ENCODE results near the gene ZNF764. TPM values are rescaled to one million over a fixed set of nuclear protein-coding genes. Genes with fewer than 3 reads are reported as not detected.
"Not testable (repeated sequence)": the region's sequence is repeated elsewhere in the genome, so short reads cannot be mapped to it uniquely, and the experiment has no call there.

ZNF764 gene
- total RNA-seq, 2 experiments from 2014 or later, result 9.7 to 10.4 TPM

GRCh38 chr16:30526137-30526822 is 31.9 kb downstream of the ZNF764 start, which contains the start of gene ZNF768:
Gene ZNF768, minus strand, starts transcription at chr16:30526566. Its CDS starts 153 bp downstream, at chr16:30526413.
- intact Hi-C loops (cut with micrococcal nuclease), result no loop called here
- Mint-ChIP-seq H3K27ac (peak within 1 kb of the TSS; percentile 67), H3K4me3 (peak within 1 kb of the TSS; percentile 74), H3K36me3 (ENCODE audit: low read depth) (peaks cover 10% of the 10 kb centered on the region), H3K9me3 (no peaks in the 10 kb centered on the region), H3K4me1 (ENCODE audit: low read depth) (peaks cover 32% of the 10 kb centered on the region), H3K27me3 (no peaks in the 10 kb centered on the region)
- DNase-seq (no peak), ATAC-seq (no peak)
- TF ChIP-seq, protein P1, sequence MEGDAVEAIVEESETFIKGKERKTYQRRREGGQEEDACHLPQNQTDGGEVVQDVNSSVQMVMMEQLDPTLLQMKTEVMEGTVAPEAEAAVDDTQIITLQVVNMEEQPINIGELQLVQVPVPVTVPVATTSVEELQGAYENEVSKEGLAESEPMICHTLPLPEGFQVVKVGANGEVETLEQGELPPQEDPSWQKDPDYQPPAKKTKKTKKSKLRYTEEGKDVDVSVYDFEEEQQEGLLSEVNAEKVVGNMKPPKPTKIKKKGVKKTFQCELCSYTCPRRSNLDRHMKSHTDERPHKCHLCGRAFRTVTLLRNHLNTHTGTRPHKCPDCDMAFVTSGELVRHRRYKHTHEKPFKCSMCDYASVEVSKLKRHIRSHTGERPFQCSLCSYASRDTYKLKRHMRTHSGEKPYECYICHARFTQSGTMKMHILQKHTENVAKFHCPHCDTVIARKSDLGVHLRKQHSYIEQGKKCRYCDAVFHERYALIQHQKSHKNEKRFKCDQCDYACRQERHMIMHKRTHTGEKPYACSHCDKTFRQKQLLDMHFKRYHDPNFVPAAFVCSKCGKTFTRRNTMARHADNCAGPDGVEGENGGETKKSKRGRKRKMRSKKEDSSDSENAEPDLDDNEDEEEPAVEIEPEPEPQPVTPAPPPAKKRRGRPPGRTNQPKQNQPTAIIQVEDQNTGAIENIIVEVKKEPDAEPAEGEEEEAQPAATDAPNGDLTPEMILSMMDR (IDR thresholded peaks at IDR 0.05), result no peak
- POLR2A ChIA-PET, result interaction anchor here (1.0 to 1.8 kb wide), 8 partner anchors 8 to 54 kb away, joined by 3 to 6 read pairs (median 4); partner anchors contain the start of genes ITGAL, ZNF747 and ZNF764
- CTCF ChIA-PET, result interaction anchor here (0.8 to 4.4 kb wide), 6 partner anchors 9 to 148 kb away, joined by 3 to 20 read pairs (median 6); no protein-coding TSS in a partner anchor

DNA sequence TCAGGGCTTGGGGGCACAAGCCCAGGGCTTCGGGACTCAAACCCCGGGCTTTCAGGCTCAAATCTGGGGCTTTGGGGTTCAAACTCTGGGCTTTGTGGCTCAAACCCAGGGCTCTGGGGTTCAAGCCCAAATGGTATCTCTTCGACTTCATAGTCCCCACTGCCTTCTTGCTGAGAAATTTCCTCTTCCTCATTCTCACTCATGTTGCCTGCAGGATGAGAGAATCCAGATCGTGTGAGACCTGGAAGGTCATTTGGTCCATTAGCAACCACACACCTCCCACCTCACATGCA is 32.4 kb downstream of the ZNF764 start:
- H3K4me3 Mint-ChIP-seq, result peak overlapping the region; percentile 71
- ATAC-seq (no peak), DNase-seq (no peak)
- intact Hi-C loops (cut with micrococcal nuclease), result no loop called here
- ChIA-PET CTCF (interaction anchor here (0.8 to 2.5 kb wide), 5 partner anchors 10 to 148 kb away, joined by 3 to 9 read pairs (median 6); partner anchors contain the start of gene DCTPP1), POLR2A (interaction anchor here (1.0 to 1.8 kb wide), 6 partner anchors 8 to 54 kb away, joined by 3 to 6 read pairs (median 4); partner anchors contain the start of genes ITGAL and ZNF747)
- peak overlapping the region; percentile 66 for H3K27ac Mint-ChIP-seq
- TF ChIP-seq, protein P1 (IDR thresholded peaks at IDR 0.05), result no peak
- peaks cover 27% of the 10 kb centered on the region for H3K4me1 Mint-ChIP-seq (ENCODE audit: low read depth)
- no peaks in the 10 kb centered on the region for H3K27me3 Mint-ChIP-seq
- peaks cover 7% of the 10 kb centered on the region for H3K36me3 Mint-ChIP-seq (ENCODE audit: low read depth)
- H3K9me3 Mint-ChIP-seq, result no peaks in the 10 kb centered on the region

- ChIA-PET CTCF (interaction anchor here (0.8 to 2.5 kb wide), 5 partner anchors 11 to 147 kb away, joined by 3 to 9 read pairs (median 6); partner anchors contain the start of gene DCTPP1), POLR2A (interaction anchor here (0.6 to 2.5 kb wide), 18 partner anchors 9 to 175 kb away, joined by 3 to 16 read pairs (median 3); partner anchors contain the start of genes ITGAL, ZNF689 and ZNF747)
- Mint-ChIP-seq H3K4me1 (ENCODE audit: low read depth) (peaks cover 19% of the 10 kb centered on the region), H3K27ac (no peak overlapping the region), H3K27me3 (no peaks in the 10 kb centered on the region), H3K36me3 (ENCODE audit: low read depth) (peaks cover 13% of the 10 kb centered on the region), H3K9me3 (no peaks in the 10 kb centered on the region), H3K4me3 (peak overlapping the region; percentile 19)
- ATAC-seq (no peak), DNase-seq (no peak)
- TF ChIP-seq, protein P1 (IDR thresholded peaks at IDR 0.05), result no peak
- intact Hi-C loops (cut with micrococcal nuclease), result no loop called here
Observed at GRCh38 chr16:30524575-30525568, 33.3 kb downstream of the ZNF764 start.

GRCh38 chr16:30523768-30524574 is 34.2 kb downstream of the ZNF764 start:
- Mint-ChIP-seq H3K4me3 (no peak overlapping the region), H3K27ac (peak overlapping the region; percentile 34)
- CTCF ChIA-PET, result interaction anchor here (2.0 to 2.5 kb wide), 2 partner anchors 75 to 94 kb away, joined by 7 to 9 read pairs; partner anchors contain the start of gene DCTPP1

DNA sequence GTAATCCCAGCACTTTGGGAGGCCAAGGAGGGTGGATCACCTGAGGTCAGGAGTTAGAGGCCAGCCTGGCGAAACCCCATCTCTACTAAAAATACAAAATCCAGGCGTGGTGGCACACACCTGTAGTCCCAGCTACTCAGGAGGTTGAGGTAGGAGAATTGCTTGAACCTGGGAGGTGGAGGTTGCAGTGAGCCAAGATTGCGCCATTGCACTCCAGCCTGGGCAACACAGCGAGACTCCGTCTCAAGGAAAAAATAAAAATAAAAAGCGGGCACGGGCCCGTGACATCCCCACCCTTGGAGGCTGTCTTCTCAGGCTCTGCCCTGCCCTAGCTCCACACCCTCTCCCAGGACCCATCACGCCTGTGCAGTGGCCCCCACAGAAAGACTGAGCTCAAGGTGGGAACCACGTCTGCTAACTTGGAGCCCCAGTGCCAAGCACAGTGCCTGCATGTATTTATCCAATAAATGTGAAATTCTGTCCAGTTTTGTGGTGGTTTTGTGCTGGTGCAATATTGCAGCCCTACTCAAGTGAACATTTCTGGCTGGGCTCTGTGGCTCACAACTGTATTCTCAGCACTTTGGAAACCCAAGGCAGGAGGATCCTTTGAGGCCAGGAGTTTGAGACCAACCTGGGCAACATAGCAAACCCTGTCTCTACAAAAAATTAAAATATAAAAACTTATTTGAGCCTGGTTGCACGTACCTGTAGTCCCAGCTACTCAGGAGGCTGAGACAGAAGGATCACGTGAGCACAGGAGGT is 35.3 kb downstream of the ZNF764 start:
- Mint-ChIP-seq H3K27ac (peak overlapping the region; percentile 7), H3K36me3 (ENCODE audit: low read depth) (peaks cover 30% of the 10 kb centered on the region), H3K4me1 (ENCODE audit: low read depth) (peaks cover 16% of the 10 kb centered on the region)
- DNase-seq; ATAC-seq; H3K9me3 Mint-ChIP-seq; CTCF ChIA-PET; H3K27me3 Mint-ChIP-seq; intact Hi-C loops (cut with micrococcal nuclease); H3K4me3 Mint-ChIP-seq: not testable (repeated sequence)
- POLR2A ChIA-PET, result interaction anchor here (0.8 to 2.5 kb wide), 7 partner anchors 9 to 111 kb away, joined by 3 to 16 read pairs (median 5); partner anchors contain the start of gene ZNF747

More at GRCh38 chr16:30523768-30524574, 34.2 kb downstream of the ZNF764 start:
- ATAC-seq (no peak), DNase-seq (no peak)
- POLR2A ChIA-PET, result interaction anchor here (0.7 to 2.5 kb wide), 12 partner anchors 9 to 105 kb away, joined by 3 to 16 read pairs (median 3); partner anchors contain the start of genes ZNF689 and ZNF747
- Mint-ChIP-seq H3K9me3 (no peaks in the 10 kb centered on the region), H3K36me3 (ENCODE audit: low read depth) (peaks cover 22% of the 10 kb centered on the region), H3K4me1 (ENCODE audit: low read depth) (peaks cover 23% of the 10 kb centered on the region), H3K27me3 (no peaks in the 10 kb centered on the region)
- TF ChIP-seq, protein P1 (IDR thresholded peaks at IDR 0.05), result no peak
- intact Hi-C loops (cut with micrococcal nuclease), result no loop called here
